ENCODE measurements around the gene CIB2.

CIB2 gene

DNA sequence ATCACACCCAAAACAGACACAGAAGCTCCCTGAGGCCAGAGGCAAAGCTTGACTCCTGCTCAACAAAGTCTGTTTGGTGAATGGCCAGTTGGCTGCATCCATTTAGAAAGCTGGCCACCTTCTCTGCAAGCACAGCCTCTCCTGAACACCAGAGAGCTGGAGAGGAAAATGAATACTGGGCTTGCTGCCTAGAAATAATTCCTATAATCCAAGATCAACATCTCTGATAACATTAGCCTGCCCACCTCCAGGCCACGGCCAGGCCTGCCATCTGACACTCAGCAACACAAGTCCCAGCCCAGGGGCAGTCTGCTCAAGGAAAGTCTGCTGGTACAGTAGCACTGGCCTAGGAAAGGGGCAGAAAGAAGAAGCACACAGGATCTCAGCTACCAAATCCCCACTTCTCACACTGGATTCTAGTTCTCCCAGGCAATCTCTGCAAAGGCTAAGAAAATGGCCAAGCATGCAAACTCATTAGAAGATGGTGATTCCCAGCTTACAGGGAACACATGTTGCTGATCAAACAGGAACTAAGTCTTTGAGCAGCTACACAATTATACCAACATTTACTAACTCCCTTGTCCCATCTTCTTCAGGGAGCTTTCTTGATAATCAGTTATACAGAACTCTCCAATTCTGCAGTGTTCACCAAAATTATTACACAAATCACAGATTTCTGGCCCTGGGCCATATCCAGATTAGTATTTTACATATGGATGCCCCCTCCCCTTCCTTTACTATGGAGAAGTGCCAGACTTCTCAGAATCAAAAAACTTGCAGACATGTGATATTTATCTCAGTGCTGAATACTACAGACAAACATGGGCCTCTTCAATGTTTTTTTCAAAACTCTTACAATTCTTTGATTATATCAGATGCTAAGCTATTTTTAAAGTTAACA lies 63.7 kb downstream of the CIB2 start:
- TF ChIP-seq, protein P1, sequence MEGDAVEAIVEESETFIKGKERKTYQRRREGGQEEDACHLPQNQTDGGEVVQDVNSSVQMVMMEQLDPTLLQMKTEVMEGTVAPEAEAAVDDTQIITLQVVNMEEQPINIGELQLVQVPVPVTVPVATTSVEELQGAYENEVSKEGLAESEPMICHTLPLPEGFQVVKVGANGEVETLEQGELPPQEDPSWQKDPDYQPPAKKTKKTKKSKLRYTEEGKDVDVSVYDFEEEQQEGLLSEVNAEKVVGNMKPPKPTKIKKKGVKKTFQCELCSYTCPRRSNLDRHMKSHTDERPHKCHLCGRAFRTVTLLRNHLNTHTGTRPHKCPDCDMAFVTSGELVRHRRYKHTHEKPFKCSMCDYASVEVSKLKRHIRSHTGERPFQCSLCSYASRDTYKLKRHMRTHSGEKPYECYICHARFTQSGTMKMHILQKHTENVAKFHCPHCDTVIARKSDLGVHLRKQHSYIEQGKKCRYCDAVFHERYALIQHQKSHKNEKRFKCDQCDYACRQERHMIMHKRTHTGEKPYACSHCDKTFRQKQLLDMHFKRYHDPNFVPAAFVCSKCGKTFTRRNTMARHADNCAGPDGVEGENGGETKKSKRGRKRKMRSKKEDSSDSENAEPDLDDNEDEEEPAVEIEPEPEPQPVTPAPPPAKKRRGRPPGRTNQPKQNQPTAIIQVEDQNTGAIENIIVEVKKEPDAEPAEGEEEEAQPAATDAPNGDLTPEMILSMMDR (IDR thresholded peaks at IDR 0.05; ENCODE audit: low read depth, low read length): no peak
- no peak for DNase-seq (ENCODE audit: low read depth in 2 of 2)
- no peak overlapping the region for H3K4me3 ChIP-seq (replicated peaks in 1 of 2; ENCODE audit: low read depth in 2 of 2, low read length in 2 of 2)

DNA sequence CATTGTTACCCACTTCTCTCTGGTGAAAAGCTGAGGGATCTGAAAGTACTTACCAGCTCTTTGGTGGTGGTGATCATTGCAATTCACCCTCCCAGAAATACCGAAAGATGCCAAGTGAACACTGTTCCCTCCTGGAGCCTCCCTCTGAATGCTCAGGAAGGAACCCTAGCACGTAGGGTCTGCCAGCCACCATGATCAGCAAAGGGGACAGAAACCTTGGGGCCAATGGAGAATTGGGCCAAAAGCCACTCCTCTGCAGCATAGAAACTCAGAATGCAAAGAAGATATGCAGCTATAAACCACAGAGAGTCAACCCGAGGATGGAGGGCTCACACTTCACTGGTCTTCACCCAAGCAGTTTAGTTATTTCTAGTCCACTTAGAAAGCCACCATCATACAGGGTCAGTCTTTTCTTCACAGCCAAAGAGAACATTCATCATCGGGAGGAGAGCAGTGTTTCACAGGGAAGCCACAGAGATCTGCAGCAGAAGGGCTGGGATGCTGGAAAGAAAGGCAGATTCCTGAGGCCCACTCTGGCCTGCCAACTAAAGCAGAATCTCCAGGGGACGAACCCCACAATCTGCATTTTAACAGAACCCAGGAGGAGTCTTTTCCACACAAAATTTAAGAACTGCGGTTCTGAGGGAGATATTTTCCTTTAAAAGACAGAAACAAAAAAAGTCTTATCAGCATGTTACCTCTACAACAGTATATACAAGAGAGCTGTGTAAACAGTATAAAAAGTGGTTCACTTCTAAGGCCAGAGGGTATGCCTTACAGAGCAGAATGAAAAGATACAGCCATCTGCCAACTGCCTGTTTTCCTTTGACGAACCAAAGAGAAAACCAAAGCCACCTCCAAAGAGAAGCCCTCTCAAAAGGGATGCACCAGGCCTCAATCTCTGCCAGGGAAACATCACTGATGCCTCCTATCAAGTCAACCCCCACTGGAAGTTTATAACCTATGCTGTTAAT lies 65.0 kb downstream of the CIB2 start:
- TF ChIP-seq, protein P1 (IDR thresholded peaks at IDR 0.05; ENCODE audit: low read depth, low read length): no peak
- no peak for DNase-seq (ENCODE audit: low read depth in 2 of 2)
- no peak overlapping the region for H3K4me3 ChIP-seq (replicated peaks in 1 of 2; ENCODE audit: low read depth in 2 of 2, low read length in 2 of 2)

DNA sequence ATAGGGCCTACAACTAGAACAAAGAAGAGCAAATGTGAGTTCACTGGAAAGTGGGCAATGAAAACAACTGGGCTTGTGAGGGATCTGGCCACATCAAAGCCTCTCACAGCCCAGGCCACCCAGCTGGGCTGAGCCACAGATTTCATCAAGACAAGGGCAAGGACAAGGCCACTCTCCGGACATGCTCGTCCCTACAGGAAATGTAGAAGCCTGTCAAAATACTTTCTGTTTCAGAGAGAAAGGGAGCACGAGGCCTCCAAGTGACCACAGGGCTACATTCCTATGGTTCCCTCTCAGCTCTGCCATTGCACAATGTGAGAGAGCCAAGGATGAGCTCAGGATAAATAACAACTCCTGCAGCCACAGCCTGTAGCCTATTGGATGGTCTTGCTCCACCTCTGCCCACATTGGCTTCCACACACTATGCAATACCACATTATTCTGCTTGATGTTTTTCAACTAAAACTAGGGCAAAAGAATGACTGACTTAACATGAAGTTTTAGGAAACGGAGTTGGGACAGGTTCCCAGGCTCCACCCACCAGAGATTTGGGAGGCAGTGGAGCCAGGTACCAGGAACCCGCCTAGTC lies 65.9 kb downstream of the CIB2 start:
- TF ChIP-seq, protein P1 (IDR thresholded peaks at IDR 0.05; ENCODE audit: low read depth, low read length): no peak
- peak overlapping the region in 1 of 2 donors; percentile 24 for H3K4me3 ChIP-seq (replicated peaks in 1 of 2; ENCODE audit: low read depth in 2 of 2, low read length in 2 of 2)
- DNase-seq (ENCODE audit: low read depth in 2 of 2): peak; percentile 98 to 99

DNA sequence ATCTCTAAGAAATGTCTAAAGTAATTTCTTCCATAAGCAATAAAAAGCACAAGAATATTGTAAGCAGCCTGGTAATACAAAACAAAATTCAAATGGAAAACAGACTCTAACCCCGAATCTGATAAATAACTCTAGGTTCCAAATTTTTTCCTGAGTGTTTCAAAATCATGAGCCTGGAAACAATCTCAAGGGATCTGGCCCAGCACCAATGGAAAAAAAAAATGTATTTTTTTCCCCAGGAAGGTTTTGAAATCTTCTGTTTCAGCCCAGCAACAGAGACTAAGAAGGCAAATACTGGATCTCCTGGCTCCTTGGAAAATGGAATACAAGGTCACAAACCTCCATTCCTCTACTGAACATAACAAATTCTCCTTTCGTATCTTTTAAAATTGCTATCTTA lies 66.7 kb downstream of the CIB2 start:
- peak; percentile 73 to 90 for DNase-seq (ENCODE audit: low read depth in 2 of 2)
- H3K4me3 ChIP-seq (replicated peaks in 1 of 2; ENCODE audit: low read depth in 2 of 2, low read length in 2 of 2): no peak overlapping the region
- TF ChIP-seq, protein P1 (IDR thresholded peaks at IDR 0.05; ENCODE audit: low read depth, low read length): no peak

DNA sequence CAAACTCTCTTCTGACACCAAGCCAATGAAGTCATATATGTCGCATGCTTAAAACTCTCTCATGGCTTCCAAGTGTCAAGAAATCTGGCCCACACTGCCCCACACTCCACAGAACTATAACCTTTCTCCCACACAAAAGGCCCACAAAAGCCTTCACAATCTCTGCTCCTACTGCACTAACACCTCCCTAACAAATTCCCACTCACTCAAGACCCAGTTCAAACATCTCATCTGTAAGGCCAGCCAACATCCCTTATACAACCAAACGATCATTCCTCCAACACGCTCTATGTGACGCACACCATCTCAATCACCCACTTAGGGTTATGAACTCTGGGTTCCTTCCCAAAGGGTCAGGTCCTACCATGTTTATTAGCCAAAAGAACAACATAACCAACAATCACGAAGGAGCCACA lies 67.3 kb downstream of the CIB2 start:
- TF ChIP-seq, protein P1 (IDR thresholded peaks at IDR 0.05; ENCODE audit: low read depth, low read length): no peak
- peak; percentile 46 to 52 for DNase-seq (ENCODE audit: low read depth in 2 of 2)
- H3K4me3 ChIP-seq (replicated peaks in 1 of 2; ENCODE audit: low read depth in 2 of 2, low read length in 2 of 2): no peak overlapping the region

DNA sequence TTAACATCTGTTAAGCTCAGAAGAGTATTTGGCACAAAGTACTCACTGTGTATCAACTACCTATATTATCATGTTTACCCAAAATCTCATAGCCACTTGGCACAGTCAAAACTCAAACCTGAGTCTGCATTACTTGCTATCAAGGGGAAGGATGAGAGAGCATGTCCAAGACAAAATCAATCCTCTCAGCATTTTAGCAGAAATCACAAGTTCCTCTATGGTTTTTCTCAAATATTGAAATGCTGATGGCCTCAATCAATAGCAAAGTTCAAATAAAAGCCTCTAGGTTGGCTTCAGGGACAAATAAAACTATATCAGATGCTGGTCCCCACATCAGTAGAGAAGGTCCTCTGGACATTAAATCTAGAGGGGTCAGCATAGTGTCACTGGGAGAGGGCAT lies 68.0 kb downstream of the CIB2 start:
- no peak for DNase-seq (ENCODE audit: low read depth in 2 of 2)
- TF ChIP-seq, protein P1 (IDR thresholded peaks at IDR 0.05; ENCODE audit: low read depth, low read length): no peak
- H3K4me3 ChIP-seq (replicated peaks in 1 of 2; ENCODE audit: low read depth in 2 of 2, low read length in 2 of 2): no peak overlapping the region

Data from cardiac fibroblast (primary cell).